Heart left ventricle (tissue), 16 donors: ENCODE results near the gene ZNF560. TPM values are rescaled to one million over a fixed set of nuclear protein-coding genes. Genes with fewer than 3 reads are reported as not detected.

Experiments used
- ATAC-seq, 4 donors: fragments of 200-7000 bp; cut with Tn5 transposase; one replicate each; pipeline ENCODE4 v1.9.1; 2020 to 2022; ENCODE audit warnings: moderate library complexity in 4 of 4, mild to moderate bottlenecking in 3 of 4, moderate number of reproducible peaks in 1 of 4
- DNase-seq, 5 donors: peaks; one replicate each; pipeline ENCODE4 v3.0.0-alpha.2; 2020
- H3K27ac ChIP-seq, 12 donors: fragments of 200-600 bp; sonication (generic) in 4 of 12; one replicate each; pipeline versions ENCODE4 v1.5.0 to v1.8.0; 2016 to 2022; ENCODE audit warnings: mild to moderate bottlenecking in 2 of 12
- H3K27me3 ChIP-seq, 9 donors: fragments of 200-600 bp; sonication (generic) in 2 of 9; one replicate each; pipeline versions ENCODE4 v1.5.1 to v1.8.0; 2016 to 2022; ENCODE audit warnings: mild to moderate bottlenecking in 3 of 9
- H3K36me3 ChIP-seq, 9 donors: fragments of 200-600 bp; sonication (generic) in 2 of 9; one replicate each; pipeline versions ENCODE4 v1.5.0 to v1.8.0; 2018 to 2022; ENCODE audit warnings: mild to moderate bottlenecking in 2 of 9
- H3K4me1 ChIP-seq, 12 donors: fragments of 200-600 bp; sonication (generic) in 4 of 12; one replicate each; pipeline versions ENCODE4 v1.5.0 to v1.8.0; 2016 to 2022; ENCODE audit warnings: mild to moderate bottlenecking in 3 of 12
- H3K4me3 ChIP-seq, 12 donors: fragments of 200-600 bp; sonication (generic) in 4 of 12; one replicate each; pipeline versions ENCODE4 v1.5.0 to v1.8.0; 2017 to 2022; ENCODE audit warnings: mild to moderate bottlenecking in 9 of 12, moderate library complexity in 4 of 12
- H3K9me3 ChIP-seq, 12 donors: fragments of 200-600 bp; sonication (generic) in 4 of 12; one replicate each; pipeline versions ENCODE4 v1.5.0 to v1.8.0; 2016 to 2022; ENCODE audit warnings: mild to moderate bottlenecking in 1 of 12
- CTCF ChIP-seq, 12 donors: fragments of 200-600 bp; sonication (generic) in 4 of 12; IDR thresholded peaks; one replicate each; pipeline versions ENCODE4 v1.5.0 to v1.8.0; 2018 to 2022; ENCODE audit warnings: antibody characterized with exemption in 12 of 12, mild to moderate bottlenecking in 5 of 12
- POLR2A ChIP-seq, 2 donors: fragments of 450-650 bp; IDR thresholded peaks; one replicate each; pipeline ENCODE4 v1.6.1; 2017; ENCODE audit warnings: antibody characterized with exemption in 2 of 2, mild to moderate bottlenecking in 2 of 2, moderate library complexity in 2 of 2
- WGBS, 4 donors: extraction: QIAGEN DNeasy Blood & Tissue Kit in 2 of 4; methylation state at CpG; one replicate each; pipeline versions ENCODE4 v1.1.5 to v1.1.7; 2013 to 2018; 5-methylcytosine and 5-hydroxymethylcytosine counted together
- intact Hi-C, 10 donors: fragments of 100-400 bp; cut with DNase I; formaldehyde crosslinking; loops; one replicate each; pipeline versions ENCODE4 v1.11.1 to v1.14.2; 2022
- polyA plus RNA-seq, 2 donors: library from polyadenylated mRNA; stranded (reverse); fragments of 200-250 nt; gene quantifications; one replicate each; pipeline ENCODE4 v1.2.3, GENCODE V29; 2013
- total RNA-seq, 9 donors: library from RNA; depleted of rRNA in 2 of 9; stranded (reverse); fragments of >200 nt in 2 of 9; fragmentation: NEBNext Ultra II Directional in 3 of 9; extraction: Animal tissue kit (Norgen Biotek cat#: 25700) in 3 of 9; gene quantifications; one replicate each; pipeline versions ENCODE4 v1.1.0 to v1.2.4, GENCODE V29; 2016 to 2023
- donor health status: ischemic (EF 13 %, LVEDD 7.1; RV severe dilation, severe dysfunction).
- donor health status: healthy with polysubstance abuse.
- donor health status: DM: no; HTN: yes; CAD: no.
- donor health status: DM: no; HTN: no; CAD: no.
- donor health status: ischemic (EF 25% LVEDD 6.9; RV normal size, moderate dysfunction).
- donor health status: ischemic (EF 25% LVEDD 5.7; RV mildly dilated, moderate dysfunction).
- donor health status: healthy.
- donor health status: DM: yes; HTN: yes; CAD: no.
- donor health status: ischemic (EF 35%, LVEDD 5.7; RV mildly dilated, moderate dysfunction).
- donor health status: nonischemic (EF 11% LVEDD 7.7; RV severe dilation, severe dysfunction).
- donor health status: DM: yes; HTN: yes; CAD: no.
- donor health status: PGD.
- donor health status: ischemic (EF 29% LVEDD 5.4; RV normal size, mild dysfunction).
- donor health status: nonischemic (EF 23%, LVEDD 6.1; RV moderate dilation, normal function).

ZNF560 gene
- total and polyA plus RNA-seq, 11 donors = 0.03 to 0.29 (median 0.11) TPM; not detected in 8

GRCh38 chr19:9467161-9467560, 31.3 kb downstream of the ZNF560 start:
- Histone ChIP-seq H3K9me3 (peaks cover 0 to 79% (median 45%) of the 10 kb centered on the region in 12 donors), H3K4me3 (no peak overlapping the region), H3K27ac (no peak overlapping the region), H3K4me1 (no peaks in the 10 kb centered on the region), H3K27me3 (no peaks in the 10 kb centered on the region), H3K36me3 (peaks cover 0 to 1% (median 0%) of the 10 kb centered on the region in 9 donors)
- 86 to 92% (median 88%) methylated on average over 7 of the region's 7 CpGs for WGBS, 4 donors
- no peak for DNase-seq
- TF ChIP-seq POLR2A (IDR thresholded peaks at IDR 0.05) = no peak
- no peak for TF ChIP-seq CTCF (IDR thresholded peaks at IDR 0.05)
- no peak for ATAC-seq
- intact Hi-C loops = no loop called here

GRCh38 chr19:9461938-9462337, 36.5 kb downstream of the ZNF560 start:
- Histone ChIP-seq H3K27ac (no peak overlapping the region), H3K27me3 (no peaks in the 10 kb centered on the region), H3K36me3 (peaks cover 0 to 5% (median 0%) of the 10 kb centered on the region in 9 donors), H3K9me3 (peaks cover 0 to 89% (median 42%) of the 10 kb centered on the region in 12 donors), H3K4me1 (no peaks in the 10 kb centered on the region), H3K4me3 (no peak overlapping the region)
- 81 to 91% (median 87%) methylated on average over 4 of the region's 4 CpGs for WGBS, 4 donors
- TF ChIP-seq POLR2A (IDR thresholded peaks at IDR 0.05) (no peak), CTCF (IDR thresholded peaks at IDR 0.05) (no peak)
- no peak for ATAC-seq
- intact Hi-C loops = no loop called here
- DNase-seq = no peak

GRCh38 chr19:9456018-9456689, 42.3 kb downstream of the ZNF560 start:
- Histone ChIP-seq H3K27ac (no peak overlapping the region), H3K36me3 (no peaks in the 10 kb centered on the region), H3K4me1 (no peaks in the 10 kb centered on the region), H3K4me3 (no peak overlapping the region), H3K9me3 (peaks cover 0 to 87% (median 47%) of the 10 kb centered on the region in 12 donors), H3K27me3 (no peaks in the 10 kb centered on the region)
- intact Hi-C loops = no loop called here
- ATAC-seq = no peak
- no peak for TF ChIP-seq POLR2A (IDR thresholded peaks at IDR 0.05)
- TF ChIP-seq CTCF (IDR thresholded peaks at IDR 0.05) = no peak
- 67 to 83% (median 73%) methylated on average over 13 of the region's 13 CpGs for WGBS, 4 donors
- no peak for DNase-seq

GRCh38 chr19:9453953-9454352, 44.5 kb downstream of the ZNF560 start:
- no peak overlapping the region for H3K4me3 ChIP-seq

More at GRCh38 chr19:9453953-9454352, 44.5 kb downstream of the ZNF560 start:
- H3K9me3 ChIP-seq = peaks cover 0 to 98% (median 58%) of the 10 kb centered on the region in 12 donors
- H3K4me1 ChIP-seq = no peaks in the 10 kb centered on the region
- WGBS, 4 donors = 88 to 91% (median 89%) methylated on average over 4 of the region's 4 CpGs
- intact Hi-C loops = no loop called here
- no peak overlapping the region for H3K27ac ChIP-seq
- ATAC-seq = no peak
- H3K27me3 ChIP-seq = no peaks in the 10 kb centered on the region
- H3K36me3 ChIP-seq = no peaks in the 10 kb centered on the region
- DNase-seq = no peak
- no peak for TF ChIP-seq CTCF (IDR thresholded peaks at IDR 0.05)
- TF ChIP-seq POLR2A (IDR thresholded peaks at IDR 0.05) = no peak
